Inferior parietal cortex (tissue), 1 donor: ENCODE results near the gene ANKRD1.
"Not testable (repeated sequence)": the region's sequence is repeated elsewhere in the genome, so short reads cannot be mapped to it uniquely, and the experiment has no call there.

Experiments used
- DNase-seq: peaks from one replicate; pipeline ENCODE4 v3.0.0-alpha.2; 2016; ENCODE audit errors: extremely low spot score

The ANKRD1 gene

DNA sequence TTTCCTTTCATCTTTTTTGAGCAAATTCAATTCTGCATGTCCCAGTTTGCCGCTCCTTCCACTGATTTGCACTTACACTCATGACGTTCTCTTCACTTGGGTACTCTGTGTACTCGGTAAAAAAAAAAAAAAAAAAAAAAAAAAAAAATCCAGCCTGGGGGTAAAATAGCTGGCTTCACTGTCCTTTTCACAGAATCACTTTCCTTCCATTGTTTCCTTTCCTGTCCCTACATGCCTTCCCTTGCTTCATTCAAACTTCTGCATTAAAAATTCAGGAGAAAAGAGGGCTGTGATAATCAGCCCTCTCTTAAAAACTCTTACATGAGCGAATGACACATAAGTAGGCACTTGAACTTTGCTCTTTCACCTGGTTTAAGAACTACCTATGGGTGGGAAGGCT lies 8.7 kb downstream of the ANKRD1 start:
- no peak for DNase-seq

DNA sequence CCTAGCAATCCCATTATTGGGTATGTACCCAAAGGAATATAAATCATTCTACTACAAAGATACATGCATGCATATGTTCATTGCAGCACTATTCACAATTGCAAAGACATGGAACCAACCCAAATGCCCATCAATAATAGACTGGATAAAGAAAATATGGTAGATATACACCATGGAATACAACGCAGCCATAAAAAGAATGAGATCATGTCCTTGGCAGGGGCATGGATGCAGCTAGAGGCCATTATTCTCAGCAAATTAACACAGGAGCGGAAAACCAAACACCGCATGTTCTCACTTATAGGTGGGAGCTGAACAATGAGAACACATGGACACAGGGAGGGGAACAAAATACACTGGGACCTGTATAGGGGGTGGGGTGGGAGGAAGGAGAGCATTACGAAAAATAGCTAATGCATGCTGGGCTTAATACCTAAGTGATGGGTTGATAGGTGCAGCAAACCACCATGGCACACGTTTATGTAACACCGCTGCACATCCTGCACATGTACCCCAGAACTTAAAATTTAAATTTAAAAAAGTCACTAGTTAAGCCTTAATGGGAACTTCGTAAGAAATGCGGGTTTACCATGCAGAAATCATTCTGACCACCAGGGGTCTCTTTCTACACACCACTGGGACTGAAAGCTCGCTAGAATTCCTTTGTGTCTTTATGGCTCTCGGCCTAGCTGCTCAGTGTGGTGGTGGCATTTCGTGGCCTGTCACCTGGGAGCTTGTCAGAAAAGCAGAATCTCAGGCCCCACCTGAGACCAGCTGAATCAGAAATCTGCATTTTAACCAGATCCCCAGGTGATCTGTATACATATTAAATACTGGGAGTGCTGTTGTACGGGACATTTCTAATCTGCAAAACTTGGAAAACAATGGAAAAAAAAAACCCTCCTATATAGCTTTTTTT lies 9.5 kb downstream of the ANKRD1 start:
- peak; percentile 95 for DNase-seq

DNA sequence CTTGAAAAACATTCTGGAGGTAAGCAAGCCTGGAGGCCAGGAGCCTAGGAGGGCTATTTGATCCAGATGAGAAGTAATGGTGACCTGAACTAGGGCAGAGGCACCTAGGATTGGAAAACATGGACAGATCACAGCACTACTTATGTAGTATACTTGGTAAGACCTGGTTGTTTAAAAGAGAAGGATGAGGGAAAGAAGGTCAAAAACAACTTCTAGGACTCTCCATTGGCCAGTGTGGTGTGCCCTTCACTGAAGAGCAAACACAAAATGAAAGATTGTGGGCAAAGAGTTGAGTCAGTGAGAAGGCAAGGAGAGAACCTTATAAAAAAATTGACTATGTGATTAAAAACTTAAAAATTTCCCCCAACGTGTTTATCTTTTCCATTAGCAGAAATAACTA lies 14.3 kb downstream of the ANKRD1 start:
- DNase-seq: no peak

DNA sequence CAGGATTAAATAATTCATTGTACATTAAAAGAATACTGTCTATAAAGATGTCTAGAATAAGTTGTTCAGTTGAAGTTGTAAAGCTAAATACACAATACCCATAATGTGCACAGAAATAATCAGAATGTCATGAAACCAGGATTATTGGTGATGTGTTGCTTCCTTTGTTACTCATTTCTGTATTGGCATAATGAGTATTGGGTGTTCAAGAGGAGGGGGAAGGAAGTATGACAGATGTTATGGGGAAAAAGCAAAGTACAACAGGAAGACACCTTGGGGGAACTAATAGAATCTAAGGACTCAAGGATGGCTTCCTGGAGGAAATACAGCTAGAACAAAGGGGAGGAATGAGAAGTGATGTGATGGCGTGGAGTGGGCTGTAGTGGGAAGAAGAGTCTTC lies 15.0 kb downstream of the ANKRD1 start:
- no peak for DNase-seq

DNA sequence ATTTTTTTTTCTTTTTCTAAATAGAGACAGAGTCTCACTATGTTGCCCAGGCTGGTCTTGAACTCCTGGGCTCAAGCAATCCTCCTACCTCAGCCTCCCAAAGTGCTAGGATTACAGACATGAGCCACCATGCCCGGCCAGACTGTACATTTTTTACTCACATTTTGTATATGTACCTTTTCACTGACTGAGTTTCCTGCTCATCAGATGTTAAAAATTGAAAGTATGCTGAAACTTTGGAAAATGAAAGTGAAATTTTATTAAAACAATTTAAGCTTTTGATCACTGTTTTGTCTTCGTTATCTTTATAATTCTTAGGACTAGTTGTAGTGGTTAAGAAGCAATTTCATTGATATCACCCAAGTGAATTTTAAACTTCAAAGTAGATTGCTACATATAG lies 24.0 kb downstream of the ANKRD1 start:
- DNase-seq: not testable (repeated sequence)

DNA sequence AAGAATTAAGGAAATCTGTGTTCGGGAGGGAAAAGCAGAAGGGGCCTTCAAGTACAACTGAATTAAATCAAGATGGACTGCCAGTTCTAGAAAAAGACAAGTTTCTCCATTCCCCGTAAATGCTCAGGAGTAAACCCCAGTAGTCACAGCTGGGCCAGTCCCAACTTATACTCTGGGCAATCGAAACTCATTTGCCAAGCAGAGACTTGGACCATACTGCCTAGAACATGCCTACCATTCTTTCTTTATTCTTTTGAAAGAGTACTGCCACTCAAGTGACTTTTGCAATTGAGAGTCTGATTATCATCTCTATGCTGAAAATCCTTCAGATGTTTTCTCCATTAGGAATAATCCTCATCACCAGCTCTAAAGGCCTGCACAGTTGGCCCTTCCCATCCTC lies 27.7 kb downstream of the ANKRD1 start:
- DNase-seq: no peak

DNA sequence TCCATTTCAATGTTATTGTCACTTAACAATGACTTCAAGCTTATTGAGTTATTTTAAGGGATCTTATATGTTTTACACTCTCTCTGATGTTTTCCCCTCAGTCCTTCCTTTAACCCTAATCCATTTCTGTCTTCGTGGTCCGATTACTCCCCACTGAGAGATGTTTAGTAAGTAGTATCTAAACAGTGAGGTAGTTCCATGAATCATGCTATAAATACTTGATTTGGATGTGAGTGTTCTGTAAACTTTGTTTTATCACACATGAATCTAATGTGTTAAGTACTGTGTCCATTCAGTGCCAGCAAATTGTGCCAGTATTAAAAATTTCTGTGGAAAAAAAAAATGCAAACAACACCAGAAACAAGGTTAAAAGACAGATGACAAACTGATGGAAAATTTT lies 30.5 kb downstream of the ANKRD1 start:
- DNase-seq: no peak

DNA sequence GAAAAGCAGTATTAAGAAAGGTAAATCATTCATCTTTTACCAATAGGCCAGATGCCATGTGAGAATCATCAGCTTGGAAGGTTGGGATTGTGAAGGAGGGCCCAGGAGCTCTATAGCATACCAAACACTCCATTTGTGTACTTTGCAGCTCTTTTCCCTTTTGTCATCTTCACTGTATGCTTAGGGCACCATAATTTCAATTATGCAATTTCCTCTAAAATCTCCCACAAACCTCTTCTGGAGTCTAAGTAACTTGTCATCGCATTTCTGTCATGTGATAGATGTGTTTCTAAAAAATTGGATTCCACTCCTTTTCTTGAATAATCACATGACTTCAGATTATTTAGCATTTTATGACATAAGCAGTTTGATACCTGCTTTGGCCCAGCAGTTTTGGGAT lies 31.3 kb downstream of the ANKRD1 start:
- DNase-seq: no peak

DNA sequence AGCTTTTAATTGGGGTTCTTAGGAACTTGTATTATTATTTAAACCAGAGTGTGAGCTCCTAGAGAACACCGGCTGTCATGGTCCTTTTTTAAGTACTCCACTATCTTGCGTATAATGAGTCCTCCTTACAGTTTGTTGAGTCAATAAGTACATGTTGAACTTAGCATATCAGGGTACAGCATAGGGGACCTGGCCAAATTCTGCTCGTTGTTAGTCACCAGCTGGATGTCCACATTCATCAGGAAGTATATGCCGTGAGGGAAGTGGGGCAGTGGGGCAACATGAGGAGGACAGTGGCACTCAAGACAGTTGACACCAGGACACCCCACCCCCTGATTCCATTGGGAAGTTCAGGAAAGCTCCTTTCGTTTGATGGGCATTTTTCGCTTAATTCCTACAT lies 32.5 kb downstream of the ANKRD1 start:
- no peak for DNase-seq

DNA sequence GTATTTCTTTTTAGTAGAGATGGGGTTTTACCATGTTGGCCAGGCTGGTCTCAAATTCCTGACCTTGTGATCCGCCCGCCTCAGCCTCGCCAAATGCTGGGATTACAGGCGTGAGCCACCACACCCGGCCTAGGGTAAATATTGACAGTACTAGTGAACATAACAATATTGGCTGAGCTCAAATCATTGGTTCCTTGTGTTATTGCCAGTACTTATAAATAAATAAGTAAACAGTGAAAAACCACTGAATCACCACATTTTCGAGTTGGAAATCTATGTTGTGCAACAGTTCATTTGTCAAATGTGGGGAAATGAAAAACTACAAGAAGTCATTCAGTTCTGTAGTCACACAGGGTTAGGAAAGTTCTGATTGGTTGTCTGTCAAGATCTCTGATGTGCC lies 33.3 kb downstream of the ANKRD1 start:
- DNase-seq: no peak

DNA sequence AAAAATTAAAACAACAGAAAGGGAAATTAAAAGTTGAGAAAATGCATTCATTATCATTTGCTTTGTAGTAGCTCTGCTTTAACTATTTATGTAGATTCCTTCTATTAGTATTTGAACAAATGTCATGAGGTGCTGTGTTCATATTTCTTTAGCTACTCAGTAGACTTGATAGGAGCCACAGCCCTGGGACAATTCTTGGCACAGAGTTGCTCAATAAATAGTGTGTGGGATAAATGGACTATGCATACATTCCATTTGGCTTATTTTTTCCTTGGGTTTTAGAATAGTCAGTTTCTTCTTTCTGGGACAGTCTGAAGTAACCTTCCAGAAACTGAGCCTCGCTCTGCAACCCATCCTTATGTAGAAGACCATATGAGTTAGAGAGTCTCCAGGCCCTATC lies 35.7 kb downstream of the ANKRD1 start:
- DNase-seq: no peak

DNA sequence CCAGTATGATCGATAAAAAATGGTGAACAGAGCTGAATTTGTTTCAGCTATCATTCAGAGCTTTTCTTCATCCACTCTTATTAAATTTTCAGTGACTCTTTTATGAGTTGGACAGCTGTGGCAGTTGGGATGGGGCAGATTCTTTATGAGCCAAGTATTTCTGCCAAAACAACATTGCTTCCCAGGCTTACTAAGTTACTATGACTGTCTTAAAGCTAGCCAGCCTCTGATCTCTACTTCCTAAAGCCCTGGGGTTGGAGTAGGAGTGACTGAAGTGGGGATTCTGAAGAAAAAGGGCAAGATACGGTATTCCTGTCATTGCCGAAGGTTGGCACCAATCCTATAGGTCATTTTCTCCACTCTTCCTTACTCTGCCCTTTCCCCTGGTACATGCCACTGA lies 36.5 kb downstream of the ANKRD1 start:
- DNase-seq: no peak

DNA sequence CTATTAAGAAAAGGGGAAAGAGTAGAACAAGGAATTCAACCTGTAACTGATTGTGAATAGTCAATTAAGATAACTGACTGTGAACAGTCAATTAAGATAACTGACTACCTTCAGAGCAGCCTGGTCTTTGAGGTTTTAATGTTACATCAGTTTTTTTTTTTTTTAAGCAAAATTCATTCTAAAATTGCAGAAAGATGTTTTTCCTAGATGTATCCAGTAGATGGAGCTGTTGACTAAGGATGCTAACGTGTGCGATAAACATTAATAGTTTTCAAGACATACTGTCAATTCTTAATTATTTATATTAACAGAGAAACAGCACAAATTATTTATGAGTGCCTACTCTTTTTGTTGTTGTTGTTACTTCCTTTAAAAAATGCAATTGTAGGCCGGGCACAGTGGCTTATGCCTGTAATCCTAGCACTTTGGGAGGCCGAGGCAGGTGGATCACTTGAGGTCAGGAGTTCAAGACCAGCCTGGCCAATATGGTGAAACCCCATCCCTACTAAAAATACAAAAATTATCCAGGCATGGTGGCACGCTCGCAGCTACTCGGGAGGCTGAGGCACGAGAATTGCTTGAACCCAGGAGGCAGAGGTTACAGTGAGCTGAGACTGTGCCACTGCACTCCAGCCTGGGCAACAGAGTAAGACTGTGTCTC lies 40.7 kb downstream of the ANKRD1 start:
- DNase-seq: peak; percentile 64

DNA sequence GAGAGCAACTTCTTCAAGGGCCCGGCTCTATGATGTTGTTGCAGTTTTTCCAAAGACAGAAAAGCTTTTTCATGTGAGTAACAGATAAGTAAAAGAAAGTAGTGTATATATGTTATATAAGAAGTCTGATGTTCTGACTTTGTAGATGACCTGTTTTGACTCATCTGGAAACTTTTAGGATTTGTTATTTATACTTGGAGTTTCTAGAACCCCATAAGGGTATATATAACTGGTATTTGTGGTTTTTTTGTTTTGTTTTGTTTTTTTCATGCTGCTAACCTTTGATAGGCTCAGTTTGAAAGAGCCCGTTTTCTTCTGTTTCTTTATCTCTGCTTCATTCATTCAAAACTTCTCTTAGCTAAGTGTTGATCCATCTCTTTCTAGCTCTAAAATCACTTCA lies 41.8 kb downstream of the ANKRD1 start:
- DNase-seq: no peak

DNA sequence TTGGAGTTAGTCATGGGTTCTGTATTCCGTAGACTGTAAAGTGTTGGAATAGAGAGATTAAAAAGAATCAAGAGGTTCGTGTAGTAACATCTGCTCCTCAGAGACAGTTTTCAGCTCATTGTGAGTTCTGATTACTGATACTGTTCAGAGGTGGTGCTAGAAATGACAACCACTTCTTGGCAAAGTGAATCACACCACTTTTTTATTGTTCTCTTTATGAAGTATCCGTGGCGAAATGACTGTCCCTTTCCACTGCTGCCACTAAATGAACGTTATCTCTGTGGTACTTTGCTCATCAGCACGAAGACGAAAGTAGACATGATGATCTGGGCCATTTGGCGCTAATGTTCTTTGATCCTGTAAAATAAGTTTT lies 48.3 kb downstream of the ANKRD1 start:
- no peak for DNase-seq

DNA sequence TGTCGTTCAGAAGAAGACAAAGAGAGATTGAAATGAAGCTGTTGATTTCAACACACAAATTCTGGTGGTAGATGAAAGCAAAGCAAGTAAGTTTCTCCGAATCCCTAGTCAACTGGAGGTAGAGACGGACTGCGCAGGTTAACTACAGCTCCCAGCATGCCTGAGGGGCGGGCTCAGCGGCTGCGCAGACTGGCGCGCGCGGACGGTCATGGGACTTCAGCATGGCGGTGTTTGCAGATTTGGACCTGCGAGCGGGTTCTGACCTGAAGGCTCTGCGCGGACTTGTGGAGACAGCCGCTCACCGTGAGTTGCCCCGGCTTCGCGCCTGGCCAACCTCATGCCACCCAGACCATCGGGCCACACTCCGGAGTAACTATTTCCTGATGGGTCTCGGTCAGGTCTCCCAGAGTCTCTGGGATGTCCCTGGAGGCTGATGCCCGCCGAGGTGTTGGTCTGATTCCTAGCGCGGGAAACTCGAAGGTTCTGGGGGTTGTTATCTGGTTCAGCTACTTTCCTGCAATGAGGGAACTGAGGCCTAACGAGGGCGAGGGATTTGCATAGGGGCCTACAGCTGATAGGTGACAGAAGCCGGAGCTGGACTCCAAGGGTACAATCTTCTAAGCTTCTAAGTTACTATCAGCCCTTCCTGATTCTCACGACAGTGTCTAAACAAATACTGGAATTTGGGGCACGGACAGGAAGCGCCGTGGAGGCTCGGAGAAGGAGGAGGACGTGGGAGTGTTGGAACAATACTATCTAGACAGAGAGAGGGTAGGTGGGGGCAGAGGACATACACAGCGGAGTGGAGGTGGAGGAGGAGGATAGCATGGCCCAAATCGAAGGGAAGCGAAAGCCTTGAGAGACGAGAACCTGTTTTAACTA lies 48.9 kb downstream of the ANKRD1 start, which contains the start of gene RPP30:
Gene RPP30, plus strand, starts transcription at position 209 of the 882 bp plus-strand sequence. Its CDS starts 13 bp downstream, at position 222.
- DNase-seq: peak; percentile 92

DNA sequence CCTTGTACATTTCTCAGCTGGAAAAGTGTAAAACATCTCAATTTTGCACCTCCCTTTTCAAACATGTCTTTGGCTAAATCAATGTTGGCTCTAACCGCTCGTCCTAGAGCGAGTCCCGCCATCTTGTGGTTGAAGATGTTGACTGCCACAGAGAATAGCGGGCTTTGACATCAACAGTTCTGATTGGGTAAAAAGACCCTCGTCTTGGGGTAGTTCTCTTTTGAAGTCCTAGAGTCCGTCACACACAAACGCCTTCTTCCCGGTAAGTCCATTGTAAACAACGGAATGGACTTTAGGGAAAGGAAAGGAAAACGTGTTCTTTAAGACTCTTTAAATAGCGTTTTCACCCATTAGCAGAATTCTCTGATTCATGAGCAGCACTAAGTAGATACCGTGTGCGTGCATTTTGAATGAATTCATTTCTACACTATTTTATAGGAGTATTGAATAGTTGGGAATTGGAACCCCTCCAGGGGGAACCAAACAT lies 49.6 kb downstream of the ANKRD1 start:
- DNase-seq: peak; percentile 79

DNA sequence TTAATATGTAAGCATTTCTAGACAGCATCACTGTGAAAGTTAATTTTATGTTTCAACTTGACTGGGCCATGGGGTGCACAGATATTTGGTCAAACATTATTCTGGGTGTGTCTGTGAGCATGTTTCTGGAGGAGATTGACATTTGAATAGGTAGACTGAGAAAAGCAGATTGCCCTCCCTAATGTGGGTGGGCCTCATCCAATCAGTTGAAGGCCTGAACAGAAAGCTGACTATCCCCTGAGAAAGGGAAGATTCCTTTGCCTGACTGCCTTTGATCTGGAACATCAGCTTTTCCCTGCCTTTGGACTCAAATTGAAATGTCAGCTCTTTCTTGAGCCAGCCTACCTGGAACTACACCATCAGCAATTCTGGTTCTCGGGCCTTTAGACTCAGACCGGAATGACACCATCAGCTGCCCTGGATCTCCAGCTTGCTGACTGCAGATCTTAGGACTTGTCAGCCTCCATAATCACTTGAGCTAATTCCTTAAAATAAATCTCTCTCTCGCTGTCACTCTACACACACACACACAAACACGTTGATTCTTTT lies 54.8 kb downstream of the ANKRD1 start:
- no peak for DNase-seq

DNA sequence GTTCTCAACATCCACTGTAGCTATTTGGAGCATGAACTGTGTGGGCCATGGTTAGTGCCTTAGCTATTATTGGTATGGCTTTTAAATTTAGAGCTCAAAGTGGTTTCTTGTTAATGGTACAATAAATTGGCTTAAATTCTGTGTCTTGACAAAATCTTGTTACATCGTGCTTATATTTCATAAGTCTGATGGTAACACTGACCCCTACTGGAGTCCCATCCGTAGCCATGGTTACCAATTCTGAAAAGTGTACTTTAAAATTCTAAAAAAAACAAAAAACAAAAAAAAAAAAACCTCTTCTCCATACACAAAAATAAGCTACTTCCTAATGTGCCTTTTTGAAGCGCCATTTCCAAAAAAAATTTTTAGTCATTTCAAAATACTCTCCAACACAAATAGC lies 55.5 kb downstream of the ANKRD1 start:
- DNase-seq: no peak

DNA sequence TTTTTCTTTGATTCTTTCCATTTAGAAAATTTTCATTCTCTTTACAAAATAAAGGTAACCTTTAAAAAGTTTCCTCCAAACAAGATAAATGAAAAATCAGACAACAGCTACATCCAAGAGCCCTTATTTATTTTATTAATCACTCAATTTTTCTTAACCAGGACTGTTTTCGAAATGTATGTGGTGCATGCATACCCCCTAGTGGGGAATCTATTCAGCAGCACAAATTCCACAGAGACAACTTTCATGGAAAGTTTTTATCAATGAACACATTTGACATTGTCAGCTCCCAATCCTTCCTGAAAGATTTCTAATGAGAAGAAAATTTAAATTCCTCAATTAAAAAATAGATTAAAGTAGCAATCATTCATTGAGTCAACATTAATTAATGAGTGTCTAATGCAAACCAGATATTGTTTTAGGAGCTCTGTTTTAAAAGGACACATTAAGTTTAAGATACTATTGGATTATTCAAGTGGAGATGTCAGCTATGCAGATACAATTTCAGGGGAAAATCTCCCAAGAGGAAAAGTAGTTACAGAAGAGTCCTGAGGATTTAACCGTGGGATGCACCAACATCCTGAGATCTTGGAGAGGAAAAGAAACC lies 57.9 kb downstream of the ANKRD1 start:
- DNase-seq: no peak
